ENCODE measurements around the gene NCBP2L.
"Not testable (repeated sequence)": the region's sequence is repeated elsewhere in the genome, so short reads cannot be mapped to it uniquely, and the experiment has no call there.

NCBP2L gene

DNA sequence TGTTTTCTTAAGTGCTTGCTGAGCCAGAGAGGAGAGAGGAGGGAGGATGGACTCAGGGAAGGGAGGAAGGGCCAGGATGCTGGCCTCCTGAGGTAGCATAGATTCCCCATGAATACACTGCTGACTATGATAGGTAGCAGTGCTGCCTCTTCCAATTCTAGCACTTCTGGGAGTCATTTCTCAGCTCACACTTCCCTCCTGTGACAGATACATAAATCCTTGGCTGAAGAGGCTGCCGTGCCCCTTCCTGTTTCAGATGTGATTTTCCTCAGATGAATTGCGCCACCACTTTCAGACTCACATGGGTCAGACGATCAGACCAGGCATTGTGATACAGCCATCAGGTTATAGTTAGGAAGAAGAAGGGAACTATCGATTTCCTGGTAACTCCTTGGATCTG is 24.3 kb upstream of the NCBP2L start:
- DNase-seq, result no peak

DNA sequence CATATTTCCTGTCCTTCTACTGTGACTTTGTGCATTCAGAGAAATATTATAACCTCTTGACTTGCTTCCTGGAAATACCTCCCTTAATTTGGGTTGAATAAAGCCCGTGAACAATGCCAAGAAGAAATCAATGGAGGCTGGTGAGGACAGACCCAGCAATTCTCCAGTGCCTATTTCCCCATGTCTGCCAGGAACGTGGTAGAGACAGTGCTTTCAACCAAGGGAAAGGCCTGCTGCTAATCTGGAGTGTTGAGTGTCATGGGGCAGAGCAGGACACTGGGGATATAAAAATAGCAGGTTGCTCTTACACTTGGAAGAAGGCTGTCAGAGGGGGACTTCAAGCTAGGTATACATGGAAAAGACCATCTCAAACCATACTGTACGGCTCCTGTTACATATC is 21.8 kb upstream of the NCBP2L start:
- no peak for DNase-seq

DNA sequence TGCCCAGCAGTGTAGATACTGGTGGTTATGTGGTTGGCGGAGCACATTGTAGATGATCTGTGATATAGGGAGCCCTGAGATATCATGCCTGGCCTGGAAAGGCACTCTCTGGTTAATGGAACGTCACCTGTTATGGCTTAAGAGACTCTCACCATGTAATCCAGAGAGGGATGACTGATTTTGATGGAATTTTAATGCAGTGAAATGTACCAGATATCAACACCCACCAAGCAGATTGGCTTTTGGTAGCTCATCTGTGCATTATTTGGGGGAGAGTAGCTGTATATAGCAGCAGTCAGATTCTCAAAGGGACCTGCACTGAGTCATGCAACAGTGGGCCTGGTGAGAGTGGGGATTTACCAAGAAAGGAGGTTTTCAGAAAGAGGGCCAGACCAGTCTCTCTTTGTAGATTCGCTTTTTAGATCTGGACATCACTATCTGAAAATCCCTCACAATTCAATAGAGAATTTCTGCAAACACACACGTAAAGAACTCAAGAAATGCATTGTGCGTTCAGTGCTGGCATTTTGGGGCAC is 19.2 kb upstream of the NCBP2L start:
- no peak for DNase-seq

DNA sequence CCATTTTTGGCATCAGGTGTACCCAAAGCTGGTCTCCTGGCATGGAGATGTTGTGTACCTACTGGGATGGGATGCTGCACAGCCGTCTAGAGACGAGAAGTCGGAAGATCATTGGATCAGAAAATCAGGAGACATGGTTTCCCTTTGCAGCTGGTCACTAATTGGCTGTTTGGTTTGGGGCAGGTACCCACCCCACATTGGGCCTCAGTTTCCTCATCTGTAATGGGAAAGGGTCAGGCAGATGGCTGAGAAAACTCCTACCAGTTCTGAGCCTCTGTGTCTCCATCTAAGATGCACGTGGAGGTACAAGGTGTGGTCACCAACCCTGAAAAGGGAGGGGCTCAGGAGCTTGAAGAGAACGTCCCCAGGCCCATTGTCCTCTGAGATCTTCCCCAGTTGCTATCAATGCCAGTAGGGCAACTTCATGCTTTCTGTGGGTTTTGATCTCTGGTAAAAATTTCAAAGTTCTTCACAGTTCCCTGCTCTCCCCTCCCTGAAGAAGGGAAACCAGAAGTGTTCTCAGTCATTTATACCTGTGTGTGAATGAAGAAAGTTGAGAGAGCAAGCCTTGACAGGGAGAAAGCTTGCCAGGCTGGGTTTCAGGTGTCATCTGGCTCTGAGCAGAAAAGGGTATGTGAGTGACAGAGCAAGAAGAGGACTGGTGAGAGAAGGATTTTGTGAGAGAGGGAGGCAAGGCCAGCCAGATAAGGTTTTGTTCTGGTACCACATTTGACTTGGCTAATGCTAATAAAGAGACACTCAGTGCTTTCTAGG is 17.0 kb upstream of the NCBP2L start:
- no peak for DNase-seq

DNA sequence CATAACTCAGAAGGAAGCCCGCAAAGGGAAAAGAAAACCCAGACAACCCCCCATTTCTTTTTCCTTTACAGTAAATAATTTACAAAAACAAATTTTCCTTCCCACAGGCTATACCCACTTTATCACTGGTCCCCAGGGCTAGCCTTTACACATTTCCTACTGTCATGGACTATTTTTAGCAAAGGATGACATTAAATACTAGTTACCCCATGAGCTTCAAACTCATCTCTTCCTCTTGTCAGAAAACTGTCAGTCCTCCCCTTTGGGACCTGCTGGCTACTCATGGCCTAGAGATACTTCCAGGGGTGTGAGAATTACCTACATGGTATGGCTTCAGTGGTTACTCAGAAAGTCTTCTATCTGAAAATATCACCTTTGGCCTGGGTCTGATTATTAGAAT is 13.9 kb upstream of the NCBP2L start:
- no peak for DNase-seq

DNA sequence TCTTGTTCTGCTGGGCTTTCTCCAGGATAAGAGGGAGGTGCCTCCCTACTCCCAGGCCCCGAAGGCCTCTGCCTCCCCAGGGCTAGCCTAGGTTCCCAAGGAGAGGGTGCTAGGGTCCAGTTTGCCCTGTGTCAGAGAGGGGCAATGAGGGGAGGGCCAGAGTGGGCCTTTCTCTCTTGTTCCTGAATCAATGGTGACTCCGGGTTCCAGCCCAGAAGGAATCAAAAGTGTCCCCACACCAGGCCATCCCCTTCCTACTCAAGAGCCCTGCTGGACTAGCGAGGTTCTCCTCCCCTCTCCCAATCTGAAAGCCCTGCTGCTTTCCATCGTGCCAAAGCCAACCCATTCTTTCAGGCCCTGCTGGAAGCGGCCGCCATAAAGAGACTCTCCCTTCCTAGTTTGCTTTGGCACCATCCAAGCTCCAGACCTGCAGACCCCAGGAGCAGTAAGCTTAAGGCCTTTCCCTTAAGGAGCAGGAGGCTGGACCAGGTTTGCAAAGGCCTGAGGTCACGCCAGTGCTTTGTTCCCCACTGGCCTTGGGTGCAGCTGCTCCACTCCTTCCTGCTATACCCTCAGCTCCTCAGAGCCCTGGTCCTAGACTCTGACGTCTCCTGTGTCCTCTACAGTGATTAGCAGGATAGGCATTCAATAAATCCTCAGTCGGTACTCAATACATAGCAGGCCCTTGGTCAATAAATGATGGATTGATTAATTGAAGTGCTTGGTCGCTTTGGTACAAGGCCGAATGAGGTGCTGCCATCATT is 12.5 kb upstream of the NCBP2L start:
- DNase-seq, result no peak

DNA sequence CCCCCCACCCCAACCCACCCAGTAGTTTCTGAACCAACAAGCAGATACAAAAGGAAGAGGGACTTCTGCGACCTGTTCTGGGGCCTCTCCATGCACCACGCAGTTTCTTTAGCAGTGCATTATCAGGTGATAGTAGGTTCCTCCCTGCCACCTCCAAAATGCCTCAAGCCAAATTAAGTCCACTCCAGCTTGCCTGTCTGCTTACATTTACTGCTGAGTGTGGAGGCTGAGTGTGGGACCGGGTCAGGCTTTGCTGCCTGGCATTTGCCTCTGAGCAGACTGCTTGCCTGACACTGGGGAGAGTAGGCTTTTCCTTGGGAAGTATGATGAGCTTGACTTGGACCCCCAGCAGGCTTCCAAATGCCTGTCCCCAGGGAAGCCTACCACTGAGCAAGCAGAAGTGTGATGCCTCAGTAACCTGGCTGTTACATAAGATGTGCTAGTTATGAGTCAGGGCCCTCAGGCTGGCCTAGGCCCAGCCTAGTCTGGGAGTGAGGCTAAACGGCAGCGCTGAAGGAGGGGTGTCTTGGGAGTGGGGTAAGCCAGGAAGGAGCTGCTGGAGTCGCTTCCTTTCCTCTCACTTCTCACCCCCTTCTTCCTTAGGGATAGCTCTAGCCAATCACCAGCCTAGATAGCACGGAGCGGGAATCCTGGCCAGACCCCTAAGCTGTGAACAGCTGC is 10.9 kb upstream of the NCBP2L start:
- no peak for DNase-seq

DNA sequence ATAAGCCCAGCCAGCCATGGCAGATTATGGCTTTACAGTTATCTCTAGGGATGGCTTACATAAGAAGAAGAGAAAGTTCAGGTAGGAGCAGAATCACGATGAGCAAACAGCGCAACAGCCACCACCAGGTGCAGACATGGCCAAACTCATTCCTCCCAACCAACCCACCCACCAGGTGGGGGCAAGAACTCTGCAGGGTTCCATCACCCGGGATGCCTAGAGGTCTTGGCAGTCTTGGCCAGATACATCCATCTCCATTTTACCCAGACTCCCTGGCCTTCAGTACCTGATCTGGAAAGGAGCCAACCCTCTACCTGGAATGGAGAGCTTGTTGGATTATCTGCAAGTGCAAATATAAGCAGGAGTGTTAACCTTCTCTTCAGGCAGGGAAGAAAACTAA is 9.5 kb upstream of the NCBP2L start:
- DNase-seq, result no peak

DNA sequence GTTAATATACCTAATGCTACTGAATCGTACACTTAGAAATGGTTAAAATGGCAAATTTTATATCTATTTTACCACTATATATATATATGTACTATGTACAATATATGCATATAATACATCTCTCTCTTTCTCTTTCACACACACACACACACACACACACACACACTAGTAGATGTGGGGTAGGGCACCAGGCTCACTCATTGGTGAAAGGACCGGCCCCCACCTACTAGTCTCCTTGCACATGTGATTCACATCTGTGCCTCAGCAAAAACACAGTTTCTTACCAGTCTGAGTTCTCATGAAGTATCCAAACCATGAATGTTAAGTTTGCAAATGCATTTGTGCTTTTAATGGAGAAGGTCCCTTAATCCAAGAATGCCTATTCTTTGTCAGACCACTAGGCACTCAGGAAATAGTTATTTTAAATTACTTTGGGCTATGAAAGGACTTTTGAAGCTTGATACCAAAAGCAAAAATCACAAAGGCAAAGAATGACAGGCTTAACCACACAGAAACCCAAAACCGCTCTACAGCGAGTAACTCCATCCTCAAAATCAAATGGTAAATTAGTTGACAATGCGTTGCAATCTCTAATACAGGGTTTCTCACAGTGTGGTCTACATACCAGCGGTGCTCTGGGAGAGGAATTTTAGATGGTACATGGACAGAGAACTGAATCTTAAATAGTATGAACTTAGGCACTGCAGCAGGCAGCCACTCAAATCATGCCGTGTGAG is 7.8 kb upstream of the NCBP2L start:
- DNase-seq, result no peak

DNA sequence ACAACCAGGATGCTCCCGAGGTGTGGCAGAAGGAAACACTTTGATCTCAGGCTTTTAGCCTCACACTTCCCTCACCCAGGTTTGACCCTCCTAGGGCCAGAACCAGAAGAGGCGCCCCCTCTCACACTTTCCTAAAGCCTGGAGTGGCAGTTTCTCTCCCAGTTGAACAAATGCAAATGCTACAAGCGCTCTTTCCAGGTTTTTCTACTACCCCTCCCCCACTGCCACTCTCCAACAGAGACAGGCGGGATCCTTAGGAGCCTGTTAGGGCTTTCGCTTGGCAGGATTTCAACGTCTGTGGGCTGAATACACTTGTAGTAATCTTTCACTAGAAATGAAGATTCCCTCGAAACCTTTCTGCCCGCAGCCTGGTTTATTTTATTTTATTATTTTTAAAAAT is 4.3 kb upstream of the NCBP2L start:
- DNase-seq, result no peak

DNA sequence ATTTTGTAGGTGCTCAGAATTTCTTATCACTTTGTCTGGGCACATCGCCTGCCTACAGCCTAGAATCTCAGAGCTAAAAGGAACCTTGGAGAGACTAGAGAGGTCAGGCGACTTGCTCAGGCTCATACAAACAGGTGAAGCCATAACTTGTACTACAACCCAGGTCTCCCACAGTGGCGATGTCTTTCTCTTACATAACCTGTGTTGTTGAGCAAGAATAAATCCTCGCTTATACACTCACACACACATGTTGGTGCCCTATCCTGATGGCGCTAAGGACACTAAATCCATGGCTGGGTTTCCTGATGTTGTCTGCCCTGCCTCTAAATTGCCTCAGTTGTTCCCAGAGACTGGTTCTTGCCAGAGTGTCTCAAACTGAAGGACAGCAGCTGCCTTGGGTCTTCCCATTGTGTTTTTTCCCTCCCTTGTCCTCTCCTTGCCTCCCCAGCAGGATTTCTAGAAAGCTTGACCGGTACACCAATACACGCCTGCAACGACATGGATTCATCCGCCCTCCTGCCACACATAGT is 3.6 kb upstream of the NCBP2L start:
- DNase-seq, result no peak

DNA sequence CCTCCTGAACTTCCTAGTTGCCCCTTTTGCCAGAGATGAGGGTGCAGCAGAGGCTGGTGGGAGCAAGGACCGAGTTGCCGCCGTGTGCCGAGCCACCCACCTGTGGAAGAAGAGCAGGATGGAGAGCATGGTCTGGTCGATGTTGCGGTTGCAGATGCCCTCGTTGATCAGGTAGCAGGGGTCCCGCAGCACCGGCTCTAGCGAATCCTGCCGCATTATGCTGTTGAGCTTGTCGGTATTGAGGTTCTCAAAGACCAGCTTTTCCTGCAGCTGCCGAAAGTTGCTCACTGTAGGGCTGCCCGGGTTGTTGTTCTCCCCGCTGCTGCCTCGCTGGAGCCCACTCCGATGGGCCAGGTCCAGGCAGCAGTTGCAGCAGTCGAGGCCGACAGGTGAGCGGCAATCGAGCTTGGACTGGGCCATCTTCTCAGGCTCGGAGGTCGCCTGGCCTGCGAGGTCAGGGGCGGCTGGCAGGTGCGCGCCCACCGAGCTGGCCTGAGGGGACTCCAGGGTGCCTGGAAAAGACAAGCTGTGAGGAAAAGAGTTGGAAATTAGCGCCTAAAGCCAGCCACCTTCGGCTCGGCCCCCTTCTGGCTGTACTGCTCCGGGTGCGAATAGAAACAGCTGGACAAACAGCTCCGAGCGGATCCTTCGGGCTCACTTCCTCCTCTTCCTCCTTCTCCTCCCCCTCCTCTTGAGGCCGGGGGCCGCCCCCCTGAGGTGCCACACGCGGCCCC is 2.4 kb upstream of the NCBP2L start:
- no peak for DNase-seq

DNA sequence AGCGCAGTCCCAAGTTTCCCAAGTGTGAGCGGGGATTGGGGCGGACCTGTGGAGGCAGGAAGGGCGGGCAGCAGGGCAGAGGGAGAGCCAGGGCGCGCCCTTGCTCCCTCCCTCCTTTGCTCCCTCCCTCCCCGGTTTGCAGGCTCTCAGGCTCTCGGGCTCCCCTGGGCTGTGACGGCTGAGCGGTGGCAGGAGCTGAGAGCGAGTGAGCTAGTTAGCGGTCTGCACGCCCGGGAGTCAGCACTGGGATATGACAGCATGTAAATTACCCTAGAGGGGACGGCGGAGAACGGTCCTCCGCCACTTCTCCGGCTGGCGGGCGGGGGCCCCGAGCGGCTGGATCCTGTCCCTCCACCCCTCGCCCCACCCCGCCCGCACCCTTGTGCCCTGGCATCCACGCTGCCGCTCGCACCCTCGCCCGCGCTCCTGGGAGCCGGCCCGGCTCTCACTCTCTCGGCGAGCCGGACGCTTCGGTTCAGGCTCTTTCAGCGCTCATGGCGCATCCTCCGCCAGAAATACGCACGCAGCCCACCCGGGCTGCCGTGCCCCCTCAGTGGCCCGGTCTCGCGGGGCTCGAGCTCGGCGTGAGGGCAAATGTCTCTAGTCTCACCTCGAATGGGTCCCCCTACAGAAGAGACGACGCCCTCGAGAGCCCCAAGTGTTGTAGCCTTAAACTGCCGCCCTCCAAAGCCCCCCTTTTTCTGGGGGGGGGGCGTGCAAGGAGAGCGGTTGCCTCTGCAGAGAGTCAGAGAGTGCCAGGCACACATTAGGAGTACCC is 1.6 kb upstream of the NCBP2L start, which contains the start of gene TSC22D3:
Gene TSC22D3 (minus strand): TSS at position 54 of the 778 bp plus-strand sequence. CDS start 368 bp downstream, outside the sequence.
- DNase-seq, result peak; percentile 46

DNA sequence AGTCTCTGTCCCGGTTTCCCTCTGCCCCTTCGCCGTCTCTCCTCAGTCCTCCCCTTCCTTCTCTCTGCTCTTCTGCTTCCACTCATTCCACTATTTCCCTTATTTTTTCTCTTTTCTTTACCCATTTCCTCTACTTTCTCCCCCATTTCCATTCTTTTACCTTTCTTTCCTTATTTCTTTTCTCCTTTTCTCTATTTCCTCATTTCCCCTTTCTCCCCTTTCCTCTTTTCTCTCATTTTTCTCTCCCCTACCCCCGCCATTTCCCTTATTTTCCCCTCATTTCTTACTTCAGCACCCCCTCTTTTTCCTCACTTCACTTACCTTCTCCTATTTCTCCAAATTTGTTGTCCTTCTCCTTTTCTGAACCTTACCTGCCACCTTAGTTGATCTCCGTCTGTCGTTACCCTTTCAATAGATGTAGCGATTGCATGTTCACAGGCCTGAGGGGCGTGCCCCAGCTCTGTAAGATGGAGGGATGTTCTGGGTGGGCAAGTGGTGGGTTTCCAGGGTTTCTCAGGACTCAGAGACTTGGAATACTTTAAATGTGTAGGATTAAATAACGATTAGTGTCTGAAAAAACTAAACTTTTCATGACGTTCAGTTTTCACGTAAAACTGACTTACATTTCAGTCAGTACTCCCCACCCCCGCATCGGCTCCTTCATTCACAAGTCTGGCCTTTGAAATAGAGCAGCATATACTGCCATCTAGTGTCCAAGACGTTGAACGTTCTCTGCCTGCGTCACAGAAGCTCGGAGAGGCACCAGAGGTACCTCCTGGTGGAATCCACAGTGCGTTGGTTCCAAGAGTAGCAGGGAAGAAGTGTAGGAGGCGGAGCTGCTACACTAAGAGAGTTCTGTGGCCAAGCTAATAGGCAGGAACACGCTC is 641 bp upstream of the NCBP2L start:
- DNase-seq, result peak; percentile 66

DNA sequence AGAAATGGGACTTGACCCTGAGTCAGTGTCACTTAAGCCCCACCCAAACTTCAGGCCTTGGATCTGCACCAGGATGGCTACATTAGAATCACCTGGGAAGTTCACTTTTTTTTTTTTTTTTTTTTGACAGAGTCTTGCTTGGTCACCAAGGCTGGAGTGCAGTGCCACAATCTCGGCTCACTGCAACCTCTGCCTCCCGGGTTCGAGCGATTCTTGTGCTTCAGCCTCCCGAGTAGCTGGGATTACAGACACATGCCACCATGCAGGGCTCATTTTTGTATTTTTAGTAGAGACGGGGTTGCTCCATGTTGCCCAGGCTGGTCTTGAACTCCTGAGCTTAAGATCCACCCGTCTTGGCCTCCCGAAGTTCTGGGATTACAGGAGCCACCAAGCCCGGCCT is 3.0 kb downstream of the NCBP2L start:
- DNase-seq, result no peak

DNA sequence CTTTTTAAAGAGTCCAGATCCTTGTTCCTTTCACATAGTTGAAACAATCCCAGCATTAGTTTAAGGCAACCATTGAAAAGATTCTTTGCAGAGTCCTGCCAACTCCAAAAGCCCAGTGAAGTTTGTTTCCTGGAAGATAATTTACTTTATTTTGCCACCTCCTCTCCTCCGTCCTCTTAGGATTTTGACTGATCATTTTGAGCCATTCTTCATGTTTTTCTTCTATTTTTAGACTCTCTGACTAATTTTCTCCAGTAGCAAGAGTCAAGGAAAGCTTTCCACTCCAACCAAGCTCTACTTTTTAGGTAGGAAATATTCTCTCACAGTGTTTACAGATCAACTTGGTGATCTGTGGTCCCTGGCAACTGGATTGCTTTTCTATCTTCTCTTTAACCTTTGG is 10.3 kb downstream of the NCBP2L start:
- DNase-seq, result no peak

DNA sequence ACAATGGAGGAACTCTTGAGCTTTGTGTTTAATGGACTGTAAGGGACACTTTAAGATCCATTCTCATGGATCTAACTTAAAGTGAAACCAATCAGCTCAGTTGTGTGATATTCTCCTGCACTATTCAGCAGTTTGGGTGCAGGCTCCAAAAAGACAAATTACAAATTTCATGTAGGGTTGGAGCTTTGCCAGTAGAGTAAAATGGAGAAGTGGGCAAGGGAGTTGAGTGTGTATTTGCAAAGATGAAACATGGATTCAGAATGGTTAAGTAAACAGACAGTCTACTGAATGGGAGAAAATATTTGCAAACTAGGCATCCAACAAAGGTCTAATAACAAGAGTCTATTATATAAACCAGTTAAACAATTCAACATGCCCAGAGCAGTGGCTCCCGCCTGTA is 26.9 kb downstream of the NCBP2L start:
- DNase-seq, result no peak

DNA sequence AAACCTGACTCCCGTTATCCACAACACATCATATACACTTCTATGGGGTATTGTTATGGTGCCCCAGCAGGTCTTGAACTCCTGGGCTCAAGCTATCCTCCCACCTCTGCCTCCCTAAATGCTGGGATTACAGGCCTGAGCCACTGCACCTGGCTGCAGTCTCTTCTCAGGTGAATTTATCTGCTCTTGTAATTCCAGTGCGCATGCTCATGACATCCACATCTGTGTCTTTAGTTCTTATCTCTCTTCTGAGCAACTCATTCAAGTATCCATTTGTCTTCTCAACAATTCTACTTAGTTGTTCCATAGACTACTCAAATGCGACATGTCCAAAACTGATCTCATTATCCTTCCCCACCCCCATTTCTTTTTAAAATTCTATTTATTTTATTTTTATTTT is 27.6 kb downstream of the NCBP2L start:
- no peak for DNase-seq

DNA sequence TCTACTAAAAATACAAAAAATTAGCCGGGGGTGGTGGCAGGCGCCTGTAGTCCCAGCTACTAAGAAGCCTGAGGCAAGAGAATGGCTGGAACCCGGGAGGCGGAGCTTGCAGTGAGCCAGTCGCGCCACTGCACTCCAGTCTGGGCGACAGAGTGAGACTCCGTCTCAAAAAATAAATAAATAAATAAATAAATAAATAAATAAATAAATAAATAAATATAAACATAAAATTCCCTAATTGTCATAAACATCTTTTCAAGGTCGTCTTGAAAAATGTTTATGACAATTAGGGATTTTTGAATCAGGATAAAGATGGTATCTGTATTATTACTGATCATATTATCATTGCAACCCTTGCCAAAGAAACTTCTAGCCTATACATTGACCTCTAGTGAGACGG is 32.5 kb downstream of the NCBP2L start:
- not testable (repeated sequence) for DNase-seq

Measured in activated CD4-positive, CD25-positive, alpha-beta regulatory T cell treated with anti-CD3 and anti-CD28 coated beads, Interleukin-2, amount 50 U/mL, for 72 hours (primary cell).